ENCODE data around the gene ATP1A3. TPM values are rescaled to one million over a fixed set of nuclear protein-coding genes. Genes with fewer than 3 reads are reported as not detected.
"Not testable (repeated sequence)": the region's sequence is repeated elsewhere in the genome, so short reads cannot be mapped to it uniquely, and the experiment has no call there.

ATP1A3 gene
- 1 to 10 TPM in 2 of 3 donors, under 1 TPM in 1; 0.29 to 5.9 (median 1.8) TPM for polyA plus RNA-seq

GRCh38 chr19:41993612-41994483 lies at the start of gene ATP1A3:
Gene ATP1A3, minus strand, starts transcription at chr19:41994230. Its CDS starts 154 bp downstream, at chr19:41994076.
- Mint-ChIP-seq H3K4me3 (peak within 1 kb of the TSS; percentile 82 to 95 (median 86)), H3K9me3 (no peaks in the 10 kb centered on the region), H3K27me3 (ENCODE audit: low read depth in 3 of 3) (peaks cover 12 to 32% (median 20%) of the 10 kb centered on the region in 3 donors), H3K4me1 (peaks cover 22 to 23% of the 10 kb centered on the region in 2 donors), H3K27ac (peak within 1 kb of the TSS; percentile 84 to 100 (median 97)), H3K36me3 (peaks cover 3 to 4% (median 4%) of the 10 kb centered on the region in 3 donors)
- DNase-seq = peak; percentile 82 to 85 (median 84)

- Mint-ChIP-seq H3K36me3 (no peaks in the 10 kb centered on the region), H3K9me3 (no peaks in the 10 kb centered on the region), H3K27me3 (ENCODE audit: low read depth in 3 of 3) (peaks cover 0 to 4% (median 0%) of the 10 kb centered on the region in 3 donors), H3K4me3 (no peak overlapping the region), H3K4me1 (no peaks in the 10 kb centered on the region), H3K27ac (no peak overlapping the region)
- no peak for DNase-seq
These were observed 48.6 kb upstream of the ATP1A3 start for GRCh38 chr19:42042455-42043170.

GRCh38 chr19:42040491-42040890 lies 46.5 kb upstream of the ATP1A3 start:
- not testable (repeated sequence) for H3K36me3 Mint-ChIP-seq; H3K27ac Mint-ChIP-seq; H3K9me3 Mint-ChIP-seq; H3K27me3 Mint-ChIP-seq (ENCODE audit: low read depth in 3 of 3); H3K4me1 Mint-ChIP-seq; DNase-seq; H3K4me3 Mint-ChIP-seq

- no peak overlapping the region for H3K4me3 Mint-ChIP-seq
- no peak for DNase-seq
- H3K27me3 Mint-ChIP-seq (ENCODE audit: low read depth in 3 of 3) = peaks cover 0 to 2% (median under 1%) of the 10 kb centered on the region in 3 donors
- no peaks in the 10 kb centered on the region for H3K9me3 Mint-ChIP-seq
- H3K4me1 Mint-ChIP-seq = no peaks in the 10 kb centered on the region
- H3K27ac Mint-ChIP-seq = no peak overlapping the region
- H3K36me3 Mint-ChIP-seq = no peaks in the 10 kb centered on the region
These were observed 46.0 kb upstream of the ATP1A3 start for GRCh38 chr19:42040031-42040430.

- Mint-ChIP-seq H3K4me1 (peaks cover 0 to 1% of the 10 kb centered on the region in 2 donors), H3K27ac (peak overlapping the region in 1 of 6 donors; percentile 70), H3K27me3 (ENCODE audit: low read depth in 3 of 3) (peaks cover 0 to 6% (median 2%) of the 10 kb centered on the region in 3 donors), H3K4me3 (no peak overlapping the region), H3K9me3 (no peaks in the 10 kb centered on the region), H3K36me3 (no peaks in the 10 kb centered on the region)
- no peak for DNase-seq
These were observed 44.6 kb upstream of the ATP1A3 start for GRCh38 chr19:42038666-42039065.

- no peaks in the 10 kb centered on the region for H3K9me3 Mint-ChIP-seq
- peaks cover 0 to 6% (median 3%) of the 10 kb centered on the region in 3 donors for H3K27me3 Mint-ChIP-seq (ENCODE audit: low read depth in 3 of 3)
- DNase-seq = no peak
- peaks cover 0 to 1% of the 10 kb centered on the region in 2 donors for H3K4me1 Mint-ChIP-seq
- no peaks in the 10 kb centered on the region for H3K36me3 Mint-ChIP-seq
- H3K4me3 Mint-ChIP-seq = no peak overlapping the region
- H3K27ac Mint-ChIP-seq = no peak overlapping the region
These were observed 43.6 kb upstream of the ATP1A3 start for GRCh38 chr19:42037649-42038048.

- not testable (repeated sequence) for H3K27me3 Mint-ChIP-seq (ENCODE audit: low read depth in 3 of 3); H3K36me3 Mint-ChIP-seq; H3K4me3 Mint-ChIP-seq; H3K4me1 Mint-ChIP-seq; H3K9me3 Mint-ChIP-seq; H3K27ac Mint-ChIP-seq
- peak; percentile 47 to 58 (median 47) for DNase-seq
These were observed 40.8 kb upstream of the ATP1A3 start for GRCh38 chr19:42034640-42035391.

- DNase-seq = no peak
- Mint-ChIP-seq H3K36me3 (no peaks in the 10 kb centered on the region), H3K4me3 (no peak overlapping the region), H3K9me3 (no peaks in the 10 kb centered on the region), H3K4me1 (peaks cover 0 to 1% of the 10 kb centered on the region in 2 donors), H3K27me3 (ENCODE audit: low read depth in 3 of 3) (peaks cover 0 to 9% (median 7%) of the 10 kb centered on the region in 3 donors), H3K27ac (no peak overlapping the region)
These were observed 39.4 kb upstream of the ATP1A3 start for GRCh38 chr19:42033413-42033812.

GRCh38 chr19:42032431-42032830 lies 38.4 kb upstream of the ATP1A3 start:
- Mint-ChIP-seq H3K27me3 (ENCODE audit: low read depth in 3 of 3) (peaks cover 0 to 11% (median 7%) of the 10 kb centered on the region in 3 donors), H3K9me3 (no peaks in the 10 kb centered on the region), H3K4me3 (no peak overlapping the region), H3K27ac (no peak overlapping the region), H3K4me1 (peaks cover 0 to 1% of the 10 kb centered on the region in 2 donors), H3K36me3 (no peaks in the 10 kb centered on the region)
- DNase-seq = no peak

- Mint-ChIP-seq H3K36me3 (no peaks in the 10 kb centered on the region), H3K27ac (no peak overlapping the region), H3K9me3 (no peaks in the 10 kb centered on the region), H3K27me3 (ENCODE audit: low read depth in 3 of 3) (peaks cover 0 to 12% (median 11%) of the 10 kb centered on the region in 3 donors), H3K4me1 (peaks cover 0 to 1% of the 10 kb centered on the region in 2 donors), H3K4me3 (no peak overlapping the region)
- no peak for DNase-seq
These were observed 36.8 kb upstream of the ATP1A3 start for GRCh38 chr19:42030645-42031440.

- peak in 1 of 3 donors; percentile 6 for DNase-seq
- Mint-ChIP-seq H3K36me3 (no peaks in the 10 kb centered on the region), H3K4me1 (no peaks in the 10 kb centered on the region), H3K9me3 (no peaks in the 10 kb centered on the region), H3K27ac (no peak overlapping the region), H3K27me3 (ENCODE audit: low read depth in 3 of 3) (peaks cover 0 to 15% (median 5%) of the 10 kb centered on the region in 3 donors), H3K4me3 (no peak overlapping the region)
These were observed 34.5 kb upstream of the ATP1A3 start for GRCh38 chr19:42028304-42029216.

GRCh38 chr19:42024622-42025111 lies 30.6 kb upstream of the ATP1A3 start:
- Mint-ChIP-seq H3K4me3 (no peak overlapping the region), H3K36me3 (no peaks in the 10 kb centered on the region), H3K4me1 (no peaks in the 10 kb centered on the region), H3K27ac (no peak overlapping the region), H3K9me3 (no peaks in the 10 kb centered on the region), H3K27me3 (ENCODE audit: low read depth in 3 of 3) (peaks cover 0 to 10% (median 5%) of the 10 kb centered on the region in 3 donors)
- no peak for DNase-seq

Measured in immature natural killer cell (primary cell).